Measurements from ENCODE around the gene BMPR2. TPM values are rescaled to one million over a fixed set of nuclear protein-coding genes. Genes with fewer than 3 reads are reported as not detected.

The BMPR2 gene
- total RNA-seq, 1 donor, result 44.2 TPM

GRCh38 chr2:202610380-202610779 lies 234.3 kb downstream of the BMPR2 start:
- no peaks in the 10 kb centered on the region for H4K20me1 ChIP-seq (ENCODE audit: insufficient read depth, low read length)
- H3K4me1 ChIP-seq (ENCODE audit: insufficient read depth, low read length), result no peaks in the 10 kb centered on the region
- no peaks in the 10 kb centered on the region for H3K79me2 ChIP-seq (ENCODE audit: insufficient read depth, low read length)
- no peaks in the 10 kb centered on the region for H3K9me3 ChIP-seq (ENCODE audit: low read depth, low read length)
- no peak for DNase-seq (ENCODE audit: insufficient read length, low spot score, missing footprints)
- TF ChIP-seq, protein P1, sequence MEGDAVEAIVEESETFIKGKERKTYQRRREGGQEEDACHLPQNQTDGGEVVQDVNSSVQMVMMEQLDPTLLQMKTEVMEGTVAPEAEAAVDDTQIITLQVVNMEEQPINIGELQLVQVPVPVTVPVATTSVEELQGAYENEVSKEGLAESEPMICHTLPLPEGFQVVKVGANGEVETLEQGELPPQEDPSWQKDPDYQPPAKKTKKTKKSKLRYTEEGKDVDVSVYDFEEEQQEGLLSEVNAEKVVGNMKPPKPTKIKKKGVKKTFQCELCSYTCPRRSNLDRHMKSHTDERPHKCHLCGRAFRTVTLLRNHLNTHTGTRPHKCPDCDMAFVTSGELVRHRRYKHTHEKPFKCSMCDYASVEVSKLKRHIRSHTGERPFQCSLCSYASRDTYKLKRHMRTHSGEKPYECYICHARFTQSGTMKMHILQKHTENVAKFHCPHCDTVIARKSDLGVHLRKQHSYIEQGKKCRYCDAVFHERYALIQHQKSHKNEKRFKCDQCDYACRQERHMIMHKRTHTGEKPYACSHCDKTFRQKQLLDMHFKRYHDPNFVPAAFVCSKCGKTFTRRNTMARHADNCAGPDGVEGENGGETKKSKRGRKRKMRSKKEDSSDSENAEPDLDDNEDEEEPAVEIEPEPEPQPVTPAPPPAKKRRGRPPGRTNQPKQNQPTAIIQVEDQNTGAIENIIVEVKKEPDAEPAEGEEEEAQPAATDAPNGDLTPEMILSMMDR (IDR thresholded peaks at IDR 0.05; ENCODE audit: extremely low read depth, low read depth, low read length), result no peak
- H3K4me2 ChIP-seq (ENCODE audit: insufficient read depth, low read length), result no peak overlapping the region
- no peaks in the 10 kb centered on the region for H3K27me3 ChIP-seq (ENCODE audit: insufficient read depth, low read length)
- no peak overlapping the region for H2AFZ ChIP-seq (ENCODE audit: low read length)
- no peak overlapping the region for H3K4me3 ChIP-seq (ENCODE audit: insufficient read depth, low read length)
- H3K36me3 ChIP-seq (ENCODE audit: insufficient read depth, low read length), result no peaks in the 10 kb centered on the region
- no peak overlapping the region for H3K27ac ChIP-seq (ENCODE audit: low read depth, low read length)

GRCh38 chr2:202612145-202612544 lies 236.0 kb downstream of the BMPR2 start:
- no peaks in the 10 kb centered on the region for H3K79me2 ChIP-seq (ENCODE audit: insufficient read depth, low read length)
- no peak overlapping the region for H3K4me2 ChIP-seq (ENCODE audit: insufficient read depth, low read length)
- H4K20me1 ChIP-seq (ENCODE audit: insufficient read depth, low read length), result no peaks in the 10 kb centered on the region
- no peak for DNase-seq (ENCODE audit: insufficient read length, low spot score, missing footprints)
- H3K27me3 ChIP-seq (ENCODE audit: insufficient read depth, low read length), result no peaks in the 10 kb centered on the region
- no peak overlapping the region for H3K27ac ChIP-seq (ENCODE audit: low read depth, low read length)
- no peak overlapping the region for H2AFZ ChIP-seq (ENCODE audit: low read length)
- no peak overlapping the region for H3K4me3 ChIP-seq (ENCODE audit: insufficient read depth, low read length)
- no peaks in the 10 kb centered on the region for H3K9me3 ChIP-seq (ENCODE audit: low read depth, low read length)
- H3K36me3 ChIP-seq (ENCODE audit: insufficient read depth, low read length), result no peaks in the 10 kb centered on the region
- TF ChIP-seq, protein P1 (IDR thresholded peaks at IDR 0.05; ENCODE audit: extremely low read depth, low read depth, low read length), result no peak
- no peaks in the 10 kb centered on the region for H3K4me1 ChIP-seq (ENCODE audit: insufficient read depth, low read length)

DNA sequence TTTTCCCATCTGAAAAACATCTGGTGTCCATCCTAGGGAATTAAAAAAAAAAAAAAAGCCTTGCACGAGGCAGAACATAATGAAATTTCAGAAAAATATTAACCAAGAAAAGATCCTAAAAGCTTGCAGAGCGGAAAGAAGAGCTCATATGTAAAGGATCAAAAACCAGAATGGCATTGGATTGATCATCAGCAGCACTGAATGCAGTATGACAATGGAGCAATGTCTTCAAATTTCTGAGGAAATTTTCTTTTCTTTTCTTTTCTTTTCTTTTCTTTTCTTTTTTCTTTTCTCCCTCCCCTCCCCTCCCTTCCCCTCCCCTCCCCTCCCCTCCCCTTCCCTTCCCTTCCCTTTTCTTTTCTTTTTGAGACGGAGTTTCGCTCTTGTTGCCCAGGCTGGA lies 237.4 kb downstream of the BMPR2 start:
- TF ChIP-seq, protein P1 (IDR thresholded peaks at IDR 0.05; ENCODE audit: extremely low read depth, low read depth, low read length), result no peak
- Histone ChIP-seq H3K36me3 (ENCODE audit: insufficient read depth, low read length) (no peaks in the 10 kb centered on the region), H2AFZ (ENCODE audit: low read length) (no peak overlapping the region), H3K79me2 (ENCODE audit: insufficient read depth, low read length) (no peaks in the 10 kb centered on the region), H3K9me3 (ENCODE audit: low read depth, low read length) (no peaks in the 10 kb centered on the region), H3K4me2 (ENCODE audit: insufficient read depth, low read length) (no peak overlapping the region), H3K27ac (ENCODE audit: low read depth, low read length) (no peak overlapping the region), H3K4me1 (ENCODE audit: insufficient read depth, low read length) (no peaks in the 10 kb centered on the region), H3K4me3 (ENCODE audit: insufficient read depth, low read length) (no peak overlapping the region), H3K27me3 (ENCODE audit: insufficient read depth, low read length) (no peaks in the 10 kb centered on the region), H4K20me1 (ENCODE audit: insufficient read depth, low read length) (no peaks in the 10 kb centered on the region)
- DNase-seq (ENCODE audit: insufficient read length, low spot score, missing footprints), result no peak

Small RNA genes within 50 kb of the gene (small RNA-seq; reads per million reads assigned to genes)
- gene MTND4LP17 (not detected), gene RN7SL753P (not detected)

Other genes starting within 250 kb of the BMPR2 start
- 107 and 111 TPM in 2 replicates for gene SUMO1, start 137.7 kb upstream of the BMPR2 start, total RNA-seq
- gene NOP58, start 110.6 kb upstream of the BMPR2 start, total RNA-seq, result 40.1 and 41.3 TPM in 2 replicates

Data from osteoblast (primary cell).